ENCODE data around the gene C1orf167. TPM values are rescaled to one million over a fixed set of nuclear protein-coding genes. Genes with fewer than 3 reads are reported as not detected.

The C1orf167 gene
- total RNA-seq, 6 experiments from 2014 or later: not detected

- ATAC-seq (peak in 1 of 4 donors; percentile 4), DNase-seq (no peak)
- H3K4me1 ChIP-seq: no peaks in the 10 kb centered on the region
- H3K9me3 ChIP-seq: no peaks in the 10 kb centered on the region
- no peak overlapping the region for H3K27ac ChIP-seq
- H3K27me3 ChIP-seq: no peaks in the 10 kb centered on the region
- no CpG with 5 or more reads among the region's 14 CpGs for whole genome bisulfite sequencing (ENCODE audit: insufficient coverage, low coverage, low lambda C conversion rate, missing lambda C conversion rate)
- TF ChIP-seq CTCF (IDR thresholded peaks at IDR 0.05): no peak
- H3K36me3 ChIP-seq: no peaks in the 10 kb centered on the region
- intact Hi-C loops (cut with DNase I): no loop called here
- no peak overlapping the region for H3K4me3 ChIP-seq
Measured at GRCh38 chr1:11766429-11766776, 4.4 kb downstream of the C1orf167 start.

- TF ChIP-seq POLR2A (IDR thresholded peaks at IDR 0.05) (no peak), CTCF (IDR thresholded peaks at IDR 0.05) (no peak)
- Histone ChIP-seq H3K27me3 (no peaks in the 10 kb centered on the region), H3K27ac (no peak overlapping the region), H3K9me3 (no peaks in the 10 kb centered on the region), H3K36me3 (no peaks in the 10 kb centered on the region), H3K4me1 (no peaks in the 10 kb centered on the region), H3K4me3 (no peak overlapping the region)
- 43% methylated on average over 3 of the region's 16 CpGs for WGBS (ENCODE audit: insufficient coverage, low coverage, low lambda C conversion rate, missing lambda C conversion rate)
- ATAC-seq: no peak
- DNase-seq: no peak
- intact Hi-C loops (cut with DNase I): no loop called here
Measured at GRCh38 chr1:11767922-11768704, 6.1 kb downstream of the C1orf167 start.

GRCh38 chr1:11768821-11769220, 6.8 kb downstream of the C1orf167 start:
- Histone ChIP-seq H3K4me1 (no peaks in the 10 kb centered on the region), H3K4me3 (no peak overlapping the region), H3K27me3 (no peaks in the 10 kb centered on the region), H3K9me3 (no peaks in the 10 kb centered on the region), H3K27ac (no peak overlapping the region), H3K36me3 (no peaks in the 10 kb centered on the region)
- intact Hi-C loops (cut with DNase I): no loop called here
- DNase-seq: no peak
- 73% methylated on average over 2 of the region's 4 CpGs for WGBS (ENCODE audit: insufficient coverage, low coverage, low lambda C conversion rate, missing lambda C conversion rate)
- ATAC-seq: no peak
- TF ChIP-seq POLR2A (IDR thresholded peaks at IDR 0.05) (no peak), CTCF (IDR thresholded peaks at IDR 0.05) (no peak)

GRCh38 chr1:11769274-11769673, 7.3 kb downstream of the C1orf167 start:
- 69% methylated on average over 4 of the region's 4 CpGs for WGBS (ENCODE audit: insufficient coverage, low coverage, low lambda C conversion rate, missing lambda C conversion rate)
- no peak for ATAC-seq
- TF ChIP-seq POLR2A (IDR thresholded peaks at IDR 0.05): no peak
- TF ChIP-seq CTCF (IDR thresholded peaks at IDR 0.05): no peak
- H3K4me1 ChIP-seq: no peaks in the 10 kb centered on the region
- no peak overlapping the region for H3K27ac ChIP-seq
- intact Hi-C loops (cut with DNase I): no loop called here
- H3K36me3 ChIP-seq: no peaks in the 10 kb centered on the region
- H3K27me3 ChIP-seq: no peaks in the 10 kb centered on the region
- H3K4me3 ChIP-seq: no peak overlapping the region
- DNase-seq: no peak
- no peaks in the 10 kb centered on the region for H3K9me3 ChIP-seq

GRCh38 chr1:11770011-11770410, 8.0 kb downstream of the C1orf167 start:
- ATAC-seq: no peak
- intact Hi-C loops (cut with DNase I): no loop called here

More at GRCh38 chr1:11770011-11770410, 8.0 kb downstream of the C1orf167 start:
- TF ChIP-seq POLR2A (IDR thresholded peaks at IDR 0.05) (no peak), CTCF (IDR thresholded peaks at IDR 0.05) (no peak)
- H3K27ac ChIP-seq: no peak overlapping the region
- H3K9me3 ChIP-seq: no peaks in the 10 kb centered on the region
- H3K27me3 ChIP-seq: no peaks in the 10 kb centered on the region
- H3K36me3 ChIP-seq: no peaks in the 10 kb centered on the region
- DNase-seq: no peak
- no peak overlapping the region for H3K4me3 ChIP-seq
- H3K4me1 ChIP-seq: no peaks in the 10 kb centered on the region
